GM21786 (cell line): Measurements from ENCODE around the gene ANXA5.

Source experiments
- ATAC-seq: cut with Tn5 transposase; IDR thresholded peaks from one replicate; pipeline ENCODE4 v1.9.1; 2021; ENCODE audit not compliant: unreplicated experiment

The ANXA5 gene

GRCh38 chr4:121648516-121648915, 48.3 kb downstream of the ANXA5 start:
- no peak for ATAC-seq

GRCh38 chr4:121642876-121643585, 53.7 kb downstream of the ANXA5 start:
- no peak for ATAC-seq

- ATAC-seq: no peak
These were observed 54.5 kb downstream of the ANXA5 start for GRCh38 chr4:121642292-121642691.

GRCh38 chr4:121633653-121634052, 63.1 kb downstream of the ANXA5 start:
- no peak for ATAC-seq

- no peak for ATAC-seq
These were observed 64.1 kb downstream of the ANXA5 start for GRCh38 chr4:121632636-121633035.
